KMS-11 (cell line): ENCODE measurements around the gene HNRNPF.

Experiments used
- H2AFZ ChIP-seq: fragments of 200-600 bp; sonication (generic); 2 replicates; pipeline ENCODE4 v1.6.1; 2016; ENCODE audit warnings: antibody characterized with exemption, mixed run types, low read depth
- H3K27ac ChIP-seq: fragments of 200-600 bp; sonication (generic); 2 replicates; pipeline ENCODE4 v1.6.1; 2016; ENCODE audit warnings: mild to moderate bottlenecking, mixed run types
- H3K27me3 ChIP-seq: fragments of 200-600 bp; sonication (generic); 2 replicates; pipeline ENCODE4 v1.6.1; 2017; ENCODE audit warnings: mild to moderate bottlenecking, low read depth, mixed run types, moderate library complexity; ENCODE audit not compliant: insufficient read depth
- H3K36me3 ChIP-seq: fragments of 200-600 bp; sonication (generic); 2 replicates; pipeline ENCODE4 v1.6.1; 2017; ENCODE audit warnings: mild to moderate bottlenecking, mixed run types; ENCODE audit not compliant: insufficient read depth
- H3K4me1 ChIP-seq: fragments of 200-600 bp; sonication (generic); 2 replicates; pipeline ENCODE4 v1.6.1; 2016; ENCODE audit warnings: mild to moderate bottlenecking, low read depth, mixed run types; ENCODE audit not compliant: poor library complexity, severe bottlenecking
- H3K4me2 ChIP-seq: fragments of 200-600 bp; sonication (generic); 2 replicates; pipeline ENCODE4 v1.7.0; 2016; ENCODE audit warnings: mild to moderate bottlenecking, mixed run types
- H3K4me3 ChIP-seq: fragments of 200-600 bp; sonication (generic); IDR thresholded peaks from 2 replicates; pipeline ENCODE4 v1.6.1; 2017; ENCODE audit warnings: low read depth, low read length, mixed read lengths; ENCODE audit not compliant: insufficient read depth
- H3K79me2 ChIP-seq: fragments of 200-600 bp; sonication (generic); 2 replicates; pipeline ENCODE4 v1.6.1; 2016; ENCODE audit warnings: low read depth, mixed run types; ENCODE audit not compliant: insufficient read depth
- H3K9ac ChIP-seq: fragments of 200-600 bp; sonication (generic); 2 replicates; pipeline ENCODE4 v1.6.1; 2016; ENCODE audit warnings: mild to moderate bottlenecking, mixed run types
- H4K20me1 ChIP-seq: fragments of 200-600 bp; sonication (generic); 2 replicates; pipeline ENCODE4 v1.6.1; 2016; ENCODE audit warnings: mild to moderate bottlenecking, mixed run types; ENCODE audit not compliant: insufficient read depth
- CTCF ChIP-seq: fragments of 200-600 bp; sonication (generic); conservative IDR thresholded peaks from 2 replicates; pipeline ENCODE4 v1.6.1; 2017; ENCODE audit warnings: low read depth, mild to moderate bottlenecking, antibody characterized with exemption, low read length, moderate library complexity, mixed read lengths

The HNRNPF gene

GRCh38 chr10:43403911-43404703, 4.9 kb downstream of the HNRNPF start:
- no peak overlapping the region for H3K27ac ChIP-seq
- H3K4me3 ChIP-seq: no peak overlapping the region
- TF ChIP-seq CTCF: no peak
- no peak overlapping the region for H3K9ac ChIP-seq
- H3K36me3 ChIP-seq: 0 out of 2 replicates have a peak, but pooled peaks cover 5% of the 10 kb centered on the region
- H3K79me2 ChIP-seq: peaks cover 94% of the 10 kb centered on the region
- no peaks in the 10 kb centered on the region for H3K27me3 ChIP-seq
- H3K4me1 ChIP-seq: peaks cover 39% of the 10 kb centered on the region
- H3K4me2 ChIP-seq: peak overlapping the region; percentile 67
- H2AFZ ChIP-seq: no peak overlapping the region
- peaks cover 48% of the 10 kb centered on the region for H4K20me1 ChIP-seq

- H3K4me3 ChIP-seq: no peak overlapping the region
- peaks cover 99% of the 10 kb centered on the region for H3K79me2 ChIP-seq
- no peaks in the 10 kb centered on the region for H3K27me3 ChIP-seq
- H3K27ac ChIP-seq: no peak overlapping the region
- peak overlapping the region; percentile 3; the same call in 1 of the 2 replicates for H3K4me2 ChIP-seq
- H3K4me1 ChIP-seq: peaks cover 43% of the 10 kb centered on the region
- H2AFZ ChIP-seq: no peak overlapping the region
- 0 out of 2 replicates have a peak, but pooled peaks cover 5% of the 10 kb centered on the region for H3K36me3 ChIP-seq
- H3K9ac ChIP-seq: no peak overlapping the region
- TF ChIP-seq CTCF: no peak
- peaks cover 56% of the 10 kb centered on the region for H4K20me1 ChIP-seq
Observed at GRCh38 chr10:43402880-43403452, 6.0 kb downstream of the HNRNPF start.

DNA sequence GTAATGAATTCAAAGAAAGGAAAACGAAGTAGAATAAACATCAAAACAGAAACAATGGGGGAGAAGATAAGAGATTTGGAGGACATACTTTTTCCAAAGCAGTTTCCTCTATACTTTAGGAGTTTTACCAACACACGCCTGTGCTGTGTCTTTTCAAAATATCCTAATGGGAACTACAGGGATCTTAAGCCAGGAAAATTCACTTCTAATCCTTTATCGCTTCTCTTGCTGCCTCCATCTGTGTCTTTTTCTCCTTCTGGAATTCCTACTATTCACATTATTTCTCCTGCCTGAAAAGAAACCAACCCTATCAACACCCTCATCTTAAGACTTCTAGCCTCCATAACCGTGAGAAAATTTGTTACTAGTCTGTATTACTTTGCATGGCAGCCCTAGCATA, 6.8 kb downstream of the HNRNPF start:
- Histone ChIP-seq H3K36me3 (0 out of 2 replicates have a peak, but pooled peaks cover 5% of the 10 kb centered on the region), H3K4me3 (no peak overlapping the region), H2AFZ (no peak overlapping the region), H3K79me2 (peaks cover 99% of the 10 kb centered on the region), H3K9ac (no peak overlapping the region), H4K20me1 (peaks cover 58% of the 10 kb centered on the region), H3K27ac (no peak overlapping the region), H3K27me3 (no peaks in the 10 kb centered on the region), H3K4me2 (peak overlapping the region; percentile 3; the same call in 1 of the 2 replicates), H3K4me1 (peaks cover 43% of the 10 kb centered on the region)
- TF ChIP-seq CTCF: no peak

DNA sequence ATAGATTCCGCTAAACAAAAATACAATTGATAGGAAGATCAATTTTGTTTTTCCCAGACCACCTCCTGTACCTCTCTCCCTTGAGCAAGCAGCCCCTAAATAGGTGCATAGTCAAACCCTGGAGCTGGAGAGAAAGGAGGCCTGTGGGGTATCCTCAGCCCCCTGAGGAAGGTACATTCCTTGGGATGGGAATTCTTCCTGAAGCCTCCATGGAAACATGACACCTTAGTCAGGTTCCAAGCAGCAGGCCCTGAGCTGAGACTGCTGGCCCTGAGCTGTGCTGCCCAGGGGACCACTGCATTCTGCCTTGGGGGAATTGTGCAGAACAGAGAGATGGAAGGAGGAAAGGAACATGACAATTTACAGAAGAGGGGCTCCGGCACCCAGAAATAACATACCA, 7.4 kb downstream of the HNRNPF start:
- H3K27me3 ChIP-seq: no peaks in the 10 kb centered on the region
- peaks cover 58% of the 10 kb centered on the region for H4K20me1 ChIP-seq
- no peak overlapping the region; the same call in 1 of the 2 replicates for H3K27ac ChIP-seq
- no peak overlapping the region for H3K9ac ChIP-seq
- 0 out of 2 replicates have a peak, but pooled peaks cover 5% of the 10 kb centered on the region for H3K36me3 ChIP-seq
- TF ChIP-seq CTCF: no peak
- H2AFZ ChIP-seq: no peak overlapping the region
- H3K79me2 ChIP-seq: peaks cover 97% of the 10 kb centered on the region
- H3K4me3 ChIP-seq: no peak overlapping the region
- H3K4me2 ChIP-seq: no peak overlapping the region
- peaks cover 43% of the 10 kb centered on the region for H3K4me1 ChIP-seq
